ENCODE data around the gene BTF3L4.
"Not testable (repeated sequence)": the region's sequence is repeated elsewhere in the genome, so short reads cannot be mapped to it uniquely, and the experiment has no call there.

The BTF3L4 gene

GRCh38 chr1:52063192-52063591, 7.1 kb downstream of the BTF3L4 start:
- no peak for DNase-seq (ENCODE audit: low spot score)
- in situ Hi-C loops (cut with MboI; ENCODE audit: low sequenced_read_pairs, unreplicated experiment), result no loop called here
- TF ChIP-seq CTCF (IDR thresholded peaks at IDR 0.05; ENCODE audit: borderline replicate concordance, control extremely low read depth, extremely low read depth, insufficient read depth, missing control alignments), result no peak

GRCh38 chr1:52070704-52071103, 14.6 kb downstream of the BTF3L4 start:
- in situ Hi-C loops (cut with MboI; ENCODE audit: low sequenced_read_pairs, unreplicated experiment), result no loop called here
- TF ChIP-seq CTCF (IDR thresholded peaks at IDR 0.05; ENCODE audit: borderline replicate concordance, control extremely low read depth, extremely low read depth, insufficient read depth, missing control alignments), result no peak
- no peak for DNase-seq (ENCODE audit: low spot score)

- TF ChIP-seq CTCF (IDR thresholded peaks at IDR 0.05; ENCODE audit: borderline replicate concordance, control extremely low read depth, extremely low read depth, insufficient read depth, missing control alignments), result no peak
- in situ Hi-C loops (cut with MboI; ENCODE audit: low sequenced_read_pairs, unreplicated experiment), result no loop called here
- no peak for DNase-seq (ENCODE audit: low spot score)
Observed at GRCh38 chr1:52072291-52072690, 16.2 kb downstream of the BTF3L4 start.

GRCh38 chr1:52077277-52077676, 21.2 kb downstream of the BTF3L4 start:
- DNase-seq (ENCODE audit: low spot score), result not testable (repeated sequence)
- in situ Hi-C loops (cut with MboI; ENCODE audit: low sequenced_read_pairs, unreplicated experiment), result loop anchor here (25.0 kb wide), 1 partner anchor 90 kb away; the partner anchor contains the start of gene RAB3B

GRCh38 chr1:52080014-52080415, 23.9 kb downstream of the BTF3L4 start:
- TF ChIP-seq CTCF (IDR thresholded peaks at IDR 0.05; ENCODE audit: borderline replicate concordance, control extremely low read depth, extremely low read depth, insufficient read depth, missing control alignments), result no peak
- DNase-seq (ENCODE audit: low spot score), result no peak
- in situ Hi-C loops (cut with MboI; ENCODE audit: low sequenced_read_pairs, unreplicated experiment), result loop anchor here (25.0 kb wide), 1 partner anchor 93 kb away; the partner anchor contains the start of gene RAB3B

GRCh38 chr1:52087892-52088291, 31.8 kb downstream of the BTF3L4 start:
- not testable (repeated sequence) for DNase-seq (ENCODE audit: low spot score)
- in situ Hi-C loops (cut with MboI; ENCODE audit: low sequenced_read_pairs, unreplicated experiment), result loop anchor here (25.0 kb wide), 1 partner anchor 101 kb away; the partner anchor contains the start of gene RAB3B

GRCh38 chr1:52094300-52094699, 38.2 kb downstream of the BTF3L4 start:
- in situ Hi-C loops (cut with MboI; ENCODE audit: low sequenced_read_pairs, unreplicated experiment), result loop anchor here (25.0 kb wide), 1 partner anchor 107 kb away; the partner anchor contains the start of gene RAB3B
- DNase-seq (ENCODE audit: low spot score), result not testable (repeated sequence)

GRCh38 chr1:52096216-52096615, 40.1 kb downstream of the BTF3L4 start:
- in situ Hi-C loops (cut with MboI; ENCODE audit: low sequenced_read_pairs, unreplicated experiment), result loop anchor here (25.0 kb wide), 1 partner anchor 109 kb away; the partner anchor contains the start of gene RAB3B
- TF ChIP-seq CTCF (IDR thresholded peaks at IDR 0.05; ENCODE audit: borderline replicate concordance, control extremely low read depth, extremely low read depth, insufficient read depth, missing control alignments), result no peak
- DNase-seq (ENCODE audit: low spot score), result no peak
